HUDEP-2 (cell line): ENCODE measurements around the gene ALDOC.

Experiments
- DNase-seq, 76 experiments: peaks; one replicate each; lab custom pipeline; 2025; ENCODE audit not compliant: unreplicated experiment in 76 of 76; lab: John Stamatoyannopoulos, UW

The ALDOC gene

DNA sequence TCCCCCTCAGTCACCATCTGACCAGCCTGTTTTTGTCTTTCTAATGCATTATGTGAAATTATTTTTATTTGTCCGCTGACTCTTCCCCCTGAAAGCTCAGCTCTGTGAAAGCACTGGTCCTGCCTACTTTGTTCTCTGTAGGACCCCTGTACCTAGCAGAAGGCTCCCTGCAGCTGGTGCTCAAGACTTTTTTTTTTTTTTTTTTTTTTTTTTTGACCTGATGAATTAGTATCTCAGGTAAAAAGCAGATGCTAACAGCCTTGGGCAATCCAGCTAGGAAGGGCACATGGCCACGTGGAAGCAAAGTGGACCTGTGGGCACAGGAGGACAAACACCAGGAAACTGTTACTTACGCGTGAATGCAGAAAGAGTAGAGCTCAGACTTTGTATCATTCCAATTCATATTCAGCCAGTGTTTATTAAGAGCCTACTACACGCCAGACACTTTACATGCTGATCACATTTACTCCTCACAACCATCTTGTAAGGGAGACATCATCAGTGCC lies 23.6 kb downstream of the ALDOC start:
- no peak for DNase-seq

DNA sequence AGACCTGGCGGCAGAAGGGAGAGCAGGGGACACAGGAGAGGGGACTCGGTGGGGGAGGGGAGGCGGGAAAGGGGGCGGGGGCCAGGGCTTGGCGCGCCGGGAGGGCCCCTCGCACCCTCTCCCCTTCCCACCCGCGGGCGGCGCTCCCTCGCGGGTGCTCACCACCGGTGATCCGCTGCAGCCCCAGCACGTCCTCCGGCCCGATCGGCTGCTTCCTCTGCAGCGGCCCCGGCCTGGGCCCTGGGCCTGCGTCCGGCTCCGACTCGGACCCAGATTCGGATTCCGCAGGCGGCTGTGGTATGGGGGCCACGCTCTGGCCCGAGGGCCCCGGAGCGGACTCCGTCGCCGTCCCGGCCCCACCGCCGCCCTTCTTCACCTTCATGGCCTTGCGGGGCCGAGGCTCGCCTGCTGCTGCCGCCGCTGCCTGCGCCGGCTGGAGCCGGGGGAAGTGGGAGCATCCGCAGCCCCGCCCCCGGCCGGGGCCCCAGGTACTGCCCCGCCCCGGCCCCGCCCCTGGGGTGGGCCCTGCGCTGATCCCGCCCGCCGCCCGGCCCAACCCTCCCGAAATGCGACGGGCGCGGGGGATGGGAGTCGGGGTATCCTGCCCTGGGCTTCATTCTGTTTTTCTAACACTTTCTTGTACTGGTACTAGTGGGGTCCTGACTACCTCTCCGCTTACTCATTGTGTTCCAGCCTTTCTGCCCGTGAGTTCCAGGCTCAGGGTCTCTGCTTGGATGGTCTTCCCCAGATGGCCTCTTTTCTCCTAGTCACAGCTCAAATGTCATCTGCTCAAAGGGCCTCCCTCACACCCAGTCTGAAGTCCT lies 24.3 kb downstream of the ALDOC start, which contains the start of gene UNC119:
Gene UNC119, minus strand, starts transcription at position 449 of the 824 bp plus-strand sequence. Its CDS starts 67 bp downstream, at position 382.
- peak in 50 of 76 experiments; percentile 15 to 73 (median 44) for DNase-seq

- DNase-seq, result no peak
Measured at GRCh38 chr17:28551421-28552175, 25.1 kb downstream of the ALDOC start.

DNA sequence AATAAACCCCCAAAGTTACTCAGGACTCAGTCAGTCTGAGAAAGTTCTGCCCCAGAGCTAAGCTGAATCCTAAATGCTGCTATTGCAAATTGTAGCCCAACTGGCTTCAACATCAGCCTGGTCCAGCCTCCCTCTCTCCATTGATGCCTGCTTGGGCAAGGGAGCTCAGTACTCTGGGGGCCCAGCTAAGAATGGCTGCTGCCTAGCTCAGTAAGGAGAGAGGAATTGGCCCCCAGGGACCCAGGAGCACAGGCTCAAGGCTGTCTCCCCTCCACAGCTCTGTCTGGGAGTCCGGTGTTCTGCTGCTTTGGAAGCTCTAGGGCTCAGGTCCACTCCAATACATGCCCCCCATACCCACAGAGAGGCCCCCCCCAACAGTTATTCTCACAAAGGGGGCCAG lies 25.8 kb downstream of the ALDOC start:
- no peak for DNase-seq

DNA sequence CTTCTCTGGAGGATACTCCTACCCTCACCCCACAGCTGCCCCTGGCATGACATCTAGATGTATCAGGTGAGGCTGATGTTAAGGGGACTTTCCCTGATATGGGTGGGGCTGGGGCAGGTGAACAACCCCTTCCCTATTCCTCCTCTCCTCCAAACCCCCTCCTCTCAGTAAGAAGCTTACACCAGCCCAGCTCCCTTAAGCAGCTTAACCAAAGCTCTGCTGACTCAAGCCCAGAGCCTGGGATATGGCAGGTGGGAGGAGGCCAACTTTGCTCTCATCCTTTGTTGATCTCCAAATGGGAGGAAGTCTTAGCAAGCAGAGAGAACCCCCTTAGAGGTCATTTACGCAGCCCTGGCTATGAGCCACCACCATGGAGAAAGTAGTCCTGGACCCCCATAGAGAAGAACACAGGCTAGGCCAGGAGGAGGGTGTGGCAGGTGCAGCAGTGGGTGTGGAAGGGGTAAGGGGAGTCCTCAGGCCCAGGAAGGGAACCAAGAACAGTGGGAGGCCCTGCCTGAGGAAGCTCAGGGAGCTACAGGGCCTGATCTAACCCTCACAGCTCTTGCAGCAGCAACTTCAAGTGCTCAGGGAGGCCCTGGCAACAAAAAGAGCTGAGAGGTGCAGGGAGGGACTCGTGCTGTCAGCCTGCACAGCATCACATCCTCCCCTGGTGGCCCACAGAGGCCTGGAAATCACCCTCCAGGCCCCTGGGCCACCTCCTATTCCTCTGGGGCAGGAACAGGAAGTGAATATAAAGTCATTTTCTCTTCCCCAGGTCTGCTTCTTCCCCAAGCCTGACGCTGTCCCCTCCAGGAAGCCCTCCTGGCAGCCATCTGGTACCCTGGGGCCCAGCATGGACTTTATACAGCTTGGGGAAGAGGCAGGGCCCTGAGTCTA lies 27.2 kb downstream of the ALDOC start:
- no peak for DNase-seq

DNA sequence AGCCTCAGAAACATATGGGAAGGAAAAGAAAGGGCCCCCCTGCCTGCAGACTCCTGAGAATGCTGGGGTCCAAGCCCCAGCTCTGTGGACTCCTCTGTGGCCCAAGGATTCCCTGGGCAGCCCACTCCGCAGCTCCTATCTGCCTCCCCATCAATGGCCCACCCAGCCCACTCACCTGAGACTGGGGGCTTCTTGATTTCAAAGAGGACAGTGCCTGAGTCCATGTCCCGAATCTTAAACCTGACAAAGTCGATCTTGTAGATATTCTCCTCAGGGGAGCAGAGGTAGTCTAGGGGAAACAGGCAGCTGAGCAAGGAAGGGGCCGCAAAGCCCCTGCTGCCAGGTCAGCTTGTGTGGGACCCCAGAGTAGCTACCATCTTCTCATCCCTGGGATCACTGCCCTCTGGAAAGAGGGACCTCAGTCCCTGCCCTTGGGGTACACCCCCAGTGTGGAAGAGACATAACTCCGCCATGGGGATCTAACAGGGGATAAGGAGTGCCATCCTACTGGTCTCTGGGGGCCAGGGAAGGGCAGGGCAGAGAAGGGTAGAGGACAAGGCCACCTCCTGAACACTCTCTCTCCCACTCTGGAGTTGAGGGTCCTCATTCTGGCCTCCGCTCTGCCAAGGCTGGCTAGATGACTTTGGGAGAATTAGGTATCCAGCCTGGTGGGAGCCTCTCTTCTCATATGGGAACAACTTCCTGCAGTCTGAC lies 28.1 kb downstream of the ALDOC start:
- DNase-seq, result no peak

DNA sequence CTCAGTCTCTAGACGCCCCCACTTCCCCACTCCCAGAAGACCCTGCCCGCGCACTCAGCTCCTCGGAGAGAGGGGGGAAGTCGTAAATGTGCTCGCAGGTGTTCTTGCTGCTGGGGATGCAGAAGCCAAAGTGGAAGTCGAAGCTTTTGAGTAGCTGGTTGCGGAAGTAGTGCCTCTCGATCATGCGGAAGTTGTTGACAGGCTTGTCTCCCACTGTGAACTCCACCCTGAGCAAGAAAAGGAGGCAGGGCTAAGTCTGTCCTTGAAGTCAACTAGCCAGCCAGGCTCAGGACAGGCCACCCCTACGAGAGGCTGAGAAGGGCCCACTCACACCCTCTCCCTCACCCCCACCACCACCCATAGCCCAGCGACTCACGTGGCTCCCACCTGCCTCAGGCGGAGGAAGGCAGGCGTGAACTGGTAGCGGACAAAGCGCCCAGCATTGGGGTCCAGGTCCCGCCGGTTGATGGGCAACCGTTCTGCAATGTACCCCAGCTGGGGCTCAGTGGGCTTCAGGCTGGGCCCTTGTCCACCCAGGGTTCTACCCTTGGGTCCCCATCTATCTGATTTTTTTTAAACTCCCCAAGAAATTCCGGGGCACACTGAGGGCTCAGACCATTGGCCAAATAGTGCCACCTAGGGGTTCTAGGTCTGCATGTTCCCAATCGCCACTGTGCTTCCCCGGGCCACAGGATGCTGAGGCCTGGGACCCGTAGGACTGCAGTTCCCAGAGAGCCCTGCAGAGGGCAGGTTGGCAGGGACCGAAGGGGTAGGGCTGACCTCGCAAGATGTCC lies 28.9 kb downstream of the ALDOC start:
- DNase-seq, result peak in 73 of 76 experiments; percentile 17 to 85 (median 70)

GRCh38 chr17:28547096-28547622 lies 29.5 kb downstream of the ALDOC start:
- no peak for DNase-seq

GRCh38 chr17:28545787-28546415 lies 30.8 kb downstream of the ALDOC start:
- DNase-seq, result no peak

GRCh38 chr17:28545141-28545503 lies 31.6 kb downstream of the ALDOC start:
- DNase-seq, result no peak

DNA sequence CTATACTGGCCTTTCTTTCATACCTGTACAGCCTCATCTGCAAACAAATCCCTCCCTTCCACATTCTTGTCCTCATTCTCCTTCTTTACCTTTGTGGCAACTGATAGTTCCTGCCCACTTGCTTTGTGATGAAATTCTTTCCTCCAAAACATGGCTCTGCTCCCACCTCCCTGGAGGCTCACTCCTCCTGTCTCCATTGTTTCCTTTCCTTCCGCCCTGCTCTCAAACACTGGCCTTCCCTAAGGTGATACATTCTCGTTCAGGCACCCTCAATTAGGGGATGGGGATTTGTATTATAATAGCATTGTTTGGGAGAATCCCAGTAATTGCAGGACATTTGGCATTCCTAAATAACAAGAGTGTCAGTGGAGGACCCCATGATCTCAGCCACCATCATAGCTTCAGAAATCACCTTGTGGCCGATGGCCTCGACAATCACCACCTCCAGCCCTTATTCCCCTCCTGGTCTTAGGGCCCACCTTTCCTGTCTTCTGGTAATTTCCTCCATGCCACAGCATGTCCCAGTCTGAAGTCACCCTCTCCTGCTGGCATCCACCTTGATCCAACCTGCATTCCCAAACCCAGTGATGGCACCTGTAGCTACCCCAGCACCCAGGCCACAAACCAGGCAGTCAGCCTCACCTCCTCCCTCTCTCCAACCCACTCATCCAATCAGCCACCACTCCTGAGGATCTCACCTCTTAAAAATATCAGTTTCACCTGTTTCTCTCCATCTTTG lies 32.1 kb downstream of the ALDOC start:
- no peak for DNase-seq

- DNase-seq, result no peak
Measured at GRCh38 chr17:28541439-28541838, 35.3 kb downstream of the ALDOC start.

DNA sequence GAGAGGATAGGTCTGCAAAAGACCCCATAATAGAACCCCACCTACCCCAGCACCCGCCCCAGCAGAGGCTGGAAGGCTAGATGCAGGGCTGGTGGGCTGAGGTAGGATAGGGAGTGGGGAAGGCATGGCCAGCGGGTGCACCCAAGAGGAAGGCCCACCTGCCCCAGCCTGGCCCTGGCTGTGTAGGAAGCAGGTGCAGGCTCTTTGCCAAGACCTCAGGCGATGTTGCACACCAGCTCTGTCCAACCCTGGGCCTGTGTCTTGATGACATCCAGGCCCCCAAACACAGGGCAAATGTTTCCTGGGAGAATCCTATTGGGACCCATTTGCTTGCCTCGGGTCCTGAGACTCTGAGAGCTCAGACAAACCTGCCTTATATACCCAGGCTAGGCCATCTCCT lies 36.5 kb downstream of the ALDOC start:
- DNase-seq, result no peak

DNA sequence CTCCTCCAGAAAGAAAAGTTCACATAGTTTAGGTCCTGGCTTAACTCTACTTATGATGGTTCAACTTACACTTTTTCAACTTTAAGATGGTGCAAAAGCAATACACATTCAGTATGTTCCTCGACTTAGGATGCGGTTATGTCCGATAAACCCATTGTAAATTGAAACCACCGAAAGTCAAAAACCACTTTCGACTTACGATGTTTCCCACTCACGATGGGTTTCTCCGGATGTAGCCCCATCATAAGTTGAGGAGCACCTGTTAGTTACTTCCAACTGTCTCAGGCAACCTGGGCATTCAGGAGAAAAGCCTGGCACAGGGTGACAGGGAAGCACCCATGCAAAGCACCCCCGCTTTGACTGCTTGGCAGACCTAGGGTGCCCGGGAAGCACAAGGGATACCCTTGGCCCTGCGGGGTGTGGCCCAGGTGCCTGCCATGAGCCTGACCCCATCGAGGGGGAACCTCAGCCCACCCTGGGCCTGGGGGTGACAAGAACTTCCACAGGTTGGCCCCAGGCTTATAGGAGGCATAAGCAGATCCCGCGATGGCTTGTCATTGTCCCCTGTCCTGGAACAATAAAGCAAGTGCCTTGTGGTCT lies 38.3 kb downstream of the ALDOC start:
- DNase-seq, result no peak

- DNase-seq, result no peak
Measured at GRCh38 chr17:28537219-28537610, 39.5 kb downstream of the ALDOC start.

DNA sequence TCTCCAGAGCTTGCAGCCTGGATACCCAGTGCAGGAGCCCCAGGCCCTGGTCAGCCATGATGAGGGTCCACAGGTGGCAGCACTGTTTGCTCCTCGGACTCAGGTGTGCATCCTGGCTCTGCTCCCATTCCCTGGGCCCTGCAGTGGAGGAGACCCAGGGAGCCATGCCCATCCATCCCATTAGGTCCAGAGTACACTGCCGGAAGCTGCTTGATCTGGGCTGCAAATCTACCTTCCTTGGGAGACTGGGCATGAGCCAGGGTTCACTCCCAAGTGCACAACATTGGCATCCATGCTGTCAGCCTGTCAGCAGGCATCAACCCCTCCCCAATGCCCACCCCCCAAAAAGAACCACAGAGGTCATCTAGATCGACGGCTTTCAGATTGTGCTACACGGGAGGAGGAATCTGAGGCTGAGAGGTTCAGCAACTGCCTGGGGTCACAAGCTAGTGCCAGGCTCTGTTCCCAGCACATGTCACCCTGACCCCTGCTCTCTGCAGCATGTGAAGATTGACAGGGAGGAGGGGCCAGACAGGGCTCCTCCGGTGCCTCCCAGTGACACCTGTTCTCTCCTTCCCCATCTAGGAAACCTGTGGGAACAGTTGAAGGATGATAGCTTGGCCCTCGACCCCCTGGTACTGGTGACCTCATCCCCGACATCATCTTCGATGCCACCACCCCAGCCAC lies 40.0 kb downstream of the ALDOC start:
- DNase-seq, result no peak
